Body of pancreas (tissue), 4 donors: Measurements from ENCODE around the gene ERC2.

Source experiments
- CTCF ChIP-seq, 7 experiments: fragments of 450-650 bp in 4 of 7; fragments of 200-600 bp in 3 of 7; sonication (generic) in 3 of 7; IDR thresholded peaks; one replicate each; pipeline ENCODE4 v1.5.1; 2016 to 2019; ENCODE audit warnings: antibody characterized with exemption in 7 of 7
- POLR2A ChIP-seq, 3 donors: fragments of 450-650 bp; IDR thresholded peaks; one replicate each; pipeline ENCODE4 v1.6.1; 2016; ENCODE audit warnings: antibody characterized with exemption in 3 of 3, mild to moderate bottlenecking in 2 of 3

- no peak for TF ChIP-seq POLR2A (IDR thresholded peaks at IDR 0.05)
- TF ChIP-seq CTCF (IDR thresholded peaks at IDR 0.05): no peak
Observed at GRCh38 chr3:55615039-55615693, 853.1 kb downstream of the ERC2 start.
